IPS-NIHi7 (cell line): ENCODE results near the gene OGT.

Experiments
- DNase-seq: peaks from one replicate; pipeline ENCODE4 v3.0.0; 2012; ENCODE audit warnings: mixed read lengths; ENCODE audit errors: extremely low spot score

Gene OGT

GRCh38 chrX:71622576-71623450 is 89.9 kb downstream of the OGT start:
- DNase-seq, result peak; percentile 73

GRCh38 chrX:71623714-71624113 is 90.8 kb downstream of the OGT start:
- no peak for DNase-seq

GRCh38 chrX:71625471-71625870 is 92.6 kb downstream of the OGT start:
- DNase-seq, result no peak
